Neural crest cell (in vitro differentiated cells): ENCODE measurements around the gene FAF2. TPM values are rescaled to one million over a fixed set of nuclear protein-coding genes. Genes with fewer than 3 reads are reported as not detected.

Source experiments
- DNase-seq: peaks from one replicate; pipeline ENCODE4 v3.0.0; 2021; ENCODE audit warnings: low read depth, mixed read lengths, low spot score
- H3K27ac Mint-ChIP-seq: one replicate; pipeline ENCODE4 v1.8.0; 2021; ENCODE audit warnings: mild to moderate bottlenecking, mixed read lengths; ENCODE audit not compliant: unreplicated experiment
- H3K27me3 Mint-ChIP-seq: 2 replicates; pipeline ENCODE4 v1.8.0; 2021; ENCODE audit warnings: low read depth, mild to moderate bottlenecking, mixed read lengths
- H3K36me3 Mint-ChIP-seq: 2 replicates; pipeline ENCODE4 v1.8.0; 2021; ENCODE audit warnings: low read depth, mild to moderate bottlenecking, mixed read lengths
- H3K4me1 Mint-ChIP-seq: 2 replicates; pipeline ENCODE4 v1.8.0; 2021; ENCODE audit warnings: mixed read lengths
- H3K4me3 Mint-ChIP-seq: one replicate; pipeline ENCODE4 v1.8.0; 2021; ENCODE audit warnings: mild to moderate bottlenecking, mixed read lengths
- H3K9me3 Mint-ChIP-seq: 2 replicates; pipeline ENCODE4 v1.8.0; 2021; ENCODE audit warnings: mixed read lengths
- CTCF ChIP-seq: fragments of 200-600 bp; sonication (generic); conservative IDR thresholded peaks from 2 replicates; pipeline ENCODE4 v1.5.0; 2021; ENCODE audit warnings: antibody characterized with exemption, mild to moderate bottlenecking
- total RNA-seq: library from RNA; stranded (reverse); gene quantifications from 2 replicates; pipeline ENCODE4 v1.2.1, GENCODE V29; 2021

FAF2 gene
- total RNA-seq, 1 donor from 2014 or later: 50.3 TPM

GRCh38 chr5:176507911-176508310, 59.7 kb downstream of the FAF2 start:
- H3K36me3 Mint-ChIP-seq: peaks cover 29% of the 10 kb centered on the region
- TF ChIP-seq CTCF: no peak
- H3K4me1 Mint-ChIP-seq: no peaks in the 10 kb centered on the region
- H3K27me3 Mint-ChIP-seq: no peaks in the 10 kb centered on the region
- H3K9me3 Mint-ChIP-seq: no peaks in the 10 kb centered on the region
- no peak for DNase-seq
- H3K27ac Mint-ChIP-seq: no peak overlapping the region
- no peak overlapping the region for H3K4me3 Mint-ChIP-seq

- peaks cover 29% of the 10 kb centered on the region for H3K36me3 Mint-ChIP-seq
- TF ChIP-seq CTCF: no peak
- no peak overlapping the region for H3K4me3 Mint-ChIP-seq
- H3K9me3 Mint-ChIP-seq: no peaks in the 10 kb centered on the region
- H3K4me1 Mint-ChIP-seq: no peaks in the 10 kb centered on the region
- no peaks in the 10 kb centered on the region for H3K27me3 Mint-ChIP-seq
- H3K27ac Mint-ChIP-seq: no peak overlapping the region
- DNase-seq: no peak
Observed at GRCh38 chr5:176508603-176509002, 60.4 kb downstream of the FAF2 start.

- no peak overlapping the region for H3K4me3 Mint-ChIP-seq
- H3K9me3 Mint-ChIP-seq: no peaks in the 10 kb centered on the region
- peaks cover 10% of the 10 kb centered on the region for H3K36me3 Mint-ChIP-seq
- no peak overlapping the region for H3K27ac Mint-ChIP-seq
- no peak for TF ChIP-seq CTCF
- no peaks in the 10 kb centered on the region for H3K27me3 Mint-ChIP-seq
- no peak for DNase-seq
- no peaks in the 10 kb centered on the region for H3K4me1 Mint-ChIP-seq
Observed at GRCh38 chr5:176513788-176514187, 65.6 kb downstream of the FAF2 start.

GRCh38 chr5:176514244-176514950, 66.2 kb downstream of the FAF2 start:
- Mint-ChIP-seq H3K9me3 (no peaks in the 10 kb centered on the region), H3K36me3 (peaks cover 8% of the 10 kb centered on the region), H3K4me3 (no peak overlapping the region), H3K4me1 (no peaks in the 10 kb centered on the region), H3K27ac (no peak overlapping the region), H3K27me3 (no peaks in the 10 kb centered on the region)
- TF ChIP-seq CTCF: no peak
- DNase-seq: no peak

GRCh38 chr5:176515396-176515795, 67.2 kb downstream of the FAF2 start:
- H3K4me3 Mint-ChIP-seq: no peak overlapping the region
- H3K27me3 Mint-ChIP-seq: no peaks in the 10 kb centered on the region
- H3K27ac Mint-ChIP-seq: no peak overlapping the region
- H3K36me3 Mint-ChIP-seq: no peaks in the 10 kb centered on the region
- no peaks in the 10 kb centered on the region for H3K4me1 Mint-ChIP-seq
- DNase-seq: no peak
- no peak for TF ChIP-seq CTCF
- H3K9me3 Mint-ChIP-seq: no peaks in the 10 kb centered on the region
